Stimulated activated CD4-positive, alpha-beta T cell treated with anti-CD3 and anti-CD28 coated beads, Interleukin-4, amount 100 ng/mL, for 24 hours (primary cell): ENCODE data around the gene TCF7L2.
A peak's percentile ranks its signal among the peaks of the same experiment; 100 is the strongest.

Experiments
- DNase-seq: peaks from one replicate; pipeline ENCODE4 v3.0.0-alpha.2; 2020

The TCF7L2 gene

GRCh38 chr10:112948196-112948595, 1.9 kb upstream of the TCF7L2 start:
- no peak for DNase-seq

GRCh38 chr10:112949143-112949823, 764 bp upstream of the TCF7L2 start:
- no peak for DNase-seq

GRCh38 chr10:112950714-112951358, 789 bp downstream of the TCF7L2 start:
- DNase-seq = peak; percentile 4

- DNase-seq = peak; percentile 30
These were observed 1.6 kb downstream of the TCF7L2 start for GRCh38 chr10:112951359-112952281.

- DNase-seq = no peak
These were observed 2.5 kb downstream of the TCF7L2 start for GRCh38 chr10:112952282-112953173.

- no peak for DNase-seq
These were observed 3.4 kb downstream of the TCF7L2 start for GRCh38 chr10:112953174-112954159.

- no peak for DNase-seq
These were observed 5.0 kb downstream of the TCF7L2 start for GRCh38 chr10:112954974-112955581.

GRCh38 chr10:112955582-112956421, 5.8 kb downstream of the TCF7L2 start:
- DNase-seq = no peak

- DNase-seq = no peak
These were observed 6.7 kb downstream of the TCF7L2 start for GRCh38 chr10:112956631-112957350.

GRCh38 chr10:112957640-112958092, 7.6 kb downstream of the TCF7L2 start:
- DNase-seq = no peak

GRCh38 chr10:112958275-112958995, 8.4 kb downstream of the TCF7L2 start:
- DNase-seq = no peak

- DNase-seq = no peak
These were observed 9.3 kb downstream of the TCF7L2 start for GRCh38 chr10:112959207-112959838.

- DNase-seq = no peak
These were observed 10.2 kb downstream of the TCF7L2 start for GRCh38 chr10:112960151-112960681.

- no peak for DNase-seq
These were observed 11.6 kb downstream of the TCF7L2 start for GRCh38 chr10:112961609-112962008.

- DNase-seq = no peak
These were observed 12.3 kb downstream of the TCF7L2 start for GRCh38 chr10:112962343-112962742.

GRCh38 chr10:112963835-112964234, 13.8 kb downstream of the TCF7L2 start:
- DNase-seq = no peak

- DNase-seq = no peak
These were observed 14.4 kb downstream of the TCF7L2 start for GRCh38 chr10:112964482-112964881.
